ENCODE measurements around the gene DRAM2.

The DRAM2 gene

DNA sequence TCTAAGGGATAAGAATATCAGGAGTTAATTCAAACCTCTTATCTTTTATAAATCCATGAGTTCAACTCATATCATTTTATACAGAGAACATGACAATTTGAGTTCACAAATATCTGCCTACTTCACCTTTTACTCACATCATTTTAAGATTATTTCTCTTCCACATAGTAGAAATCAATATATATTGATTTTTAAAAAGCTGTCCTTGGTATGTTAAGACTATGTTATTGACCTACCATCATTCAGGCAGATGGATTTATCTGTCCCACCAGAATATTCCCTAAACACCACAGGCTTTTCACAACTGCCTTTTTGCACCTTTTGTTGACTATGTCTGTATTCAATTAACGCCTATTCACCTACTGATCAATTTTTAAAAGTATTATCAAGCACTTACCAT, 13.5 kb downstream of the DRAM2 start:
- no peak for TF ChIP-seq EZH2 (IDR thresholded peaks at IDR 0.05; ENCODE audit: borderline replicate concordance, low read length)
- TF ChIP-seq, protein P1, sequence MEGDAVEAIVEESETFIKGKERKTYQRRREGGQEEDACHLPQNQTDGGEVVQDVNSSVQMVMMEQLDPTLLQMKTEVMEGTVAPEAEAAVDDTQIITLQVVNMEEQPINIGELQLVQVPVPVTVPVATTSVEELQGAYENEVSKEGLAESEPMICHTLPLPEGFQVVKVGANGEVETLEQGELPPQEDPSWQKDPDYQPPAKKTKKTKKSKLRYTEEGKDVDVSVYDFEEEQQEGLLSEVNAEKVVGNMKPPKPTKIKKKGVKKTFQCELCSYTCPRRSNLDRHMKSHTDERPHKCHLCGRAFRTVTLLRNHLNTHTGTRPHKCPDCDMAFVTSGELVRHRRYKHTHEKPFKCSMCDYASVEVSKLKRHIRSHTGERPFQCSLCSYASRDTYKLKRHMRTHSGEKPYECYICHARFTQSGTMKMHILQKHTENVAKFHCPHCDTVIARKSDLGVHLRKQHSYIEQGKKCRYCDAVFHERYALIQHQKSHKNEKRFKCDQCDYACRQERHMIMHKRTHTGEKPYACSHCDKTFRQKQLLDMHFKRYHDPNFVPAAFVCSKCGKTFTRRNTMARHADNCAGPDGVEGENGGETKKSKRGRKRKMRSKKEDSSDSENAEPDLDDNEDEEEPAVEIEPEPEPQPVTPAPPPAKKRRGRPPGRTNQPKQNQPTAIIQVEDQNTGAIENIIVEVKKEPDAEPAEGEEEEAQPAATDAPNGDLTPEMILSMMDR (IDR thresholded peaks at IDR 0.05; ENCODE audit: low read length), result no peak

GRCh38 chr1:111116496-111116895, 23.4 kb downstream of the DRAM2 start:
- no peaks in the 10 kb centered on the region for H3K4me1 ChIP-seq (ENCODE audit: insufficient read depth, low read length, severe bottlenecking)
- H3K4me2 ChIP-seq (ENCODE audit: low read length), result no peak overlapping the region
- H3K79me2 ChIP-seq (ENCODE audit: insufficient read depth, low read length), result no peaks in the 10 kb centered on the region
- H2AFZ ChIP-seq (ENCODE audit: low read length), result no peak overlapping the region
- no peak overlapping the region for H3K27ac ChIP-seq (ENCODE audit: low read depth, low read length, poor library complexity, severe bottlenecking)
- no peak overlapping the region for H3K4me3 ChIP-seq (ENCODE audit: low read depth, low read length, poor library complexity, severe bottlenecking)
- H3K36me3 ChIP-seq (ENCODE audit: insufficient read depth, low read length), result peaks cover 72% of the 10 kb centered on the region
- no peaks in the 10 kb centered on the region for H3K9me3 ChIP-seq (ENCODE audit: low read length)
- H4K20me1 ChIP-seq (ENCODE audit: insufficient read depth, low read length), result no peaks in the 10 kb centered on the region
- H3K27me3 ChIP-seq (ENCODE audit: insufficient read depth, low read length), result no peaks in the 10 kb centered on the region
- TF ChIP-seq, protein P1 (IDR thresholded peaks at IDR 0.05; ENCODE audit: low read length), result no peak
- TF ChIP-seq EZH2 (IDR thresholded peaks at IDR 0.05; ENCODE audit: borderline replicate concordance, low read length), result no peak
- H3F3A ChIP-seq (ENCODE audit: insufficient read depth, low read length), result no peaks in the 10 kb centered on the region
- no peaks in the 10 kb centered on the region for H3K9me2 ChIP-seq (ENCODE audit: low read depth, low read length)
- H3K9ac ChIP-seq (ENCODE audit: low read length), result no peak overlapping the region

More for the DNA sequence above, 13.5 kb downstream of the DRAM2 start:
- peaks cover 52% of the 10 kb centered on the region for H3K4me1 ChIP-seq (ENCODE audit: insufficient read depth, low read length, severe bottlenecking)
- H3K79me2 ChIP-seq (ENCODE audit: insufficient read depth, low read length), result peaks cover 10% of the 10 kb centered on the region
- H4K20me1 ChIP-seq (ENCODE audit: insufficient read depth, low read length), result no peaks in the 10 kb centered on the region
- no peak overlapping the region for H2AFZ ChIP-seq (ENCODE audit: low read length)
- peak overlapping the region; percentile 63 for H3K4me2 ChIP-seq (ENCODE audit: low read length)
- peak overlapping the region; percentile 97 for H3K27ac ChIP-seq (ENCODE audit: low read depth, low read length, poor library complexity, severe bottlenecking)
- H3K4me3 ChIP-seq (ENCODE audit: low read depth, low read length, poor library complexity, severe bottlenecking), result peak overlapping the region; percentile 53
- H3F3A ChIP-seq (ENCODE audit: insufficient read depth, low read length), result peaks cover 19% of the 10 kb centered on the region
- no peaks in the 10 kb centered on the region for H3K9me3 ChIP-seq (ENCODE audit: low read length)
- H3K9ac ChIP-seq (ENCODE audit: low read length), result peak overlapping the region; percentile 51
- peaks cover 71% of the 10 kb centered on the region for H3K36me3 ChIP-seq (ENCODE audit: insufficient read depth, low read length)
- H3K27me3 ChIP-seq (ENCODE audit: insufficient read depth, low read length), result no peaks in the 10 kb centered on the region
- no peaks in the 10 kb centered on the region for H3K9me2 ChIP-seq (ENCODE audit: low read depth, low read length)

- Histone ChIP-seq H3K36me3 (ENCODE audit: insufficient read depth, low read length) (peaks cover 22% of the 10 kb centered on the region; the same call in 1 of the 2 replicates), H3K9me3 (ENCODE audit: low read length) (peaks cover 8% of the 10 kb centered on the region; the same call in 1 of the 2 replicates), H3K4me3 (ENCODE audit: low read depth, low read length, poor library complexity, severe bottlenecking) (no peak overlapping the region), H3K4me2 (ENCODE audit: low read length) (no peak overlapping the region), H3K27me3 (ENCODE audit: insufficient read depth, low read length) (no peaks in the 10 kb centered on the region), H3K9me2 (ENCODE audit: low read depth, low read length) (no peaks in the 10 kb centered on the region), H2AFZ (ENCODE audit: low read length) (no peak overlapping the region), H3K9ac (ENCODE audit: low read length) (no peak overlapping the region), H4K20me1 (ENCODE audit: insufficient read depth, low read length) (no peaks in the 10 kb centered on the region), H3K79me2 (ENCODE audit: insufficient read depth, low read length) (no peaks in the 10 kb centered on the region), H3K27ac (ENCODE audit: low read depth, low read length, poor library complexity, severe bottlenecking) (no peak overlapping the region), H3F3A (ENCODE audit: insufficient read depth, low read length) (no peaks in the 10 kb centered on the region), H3K4me1 (ENCODE audit: insufficient read depth, low read length, severe bottlenecking) (no peaks in the 10 kb centered on the region)
- TF ChIP-seq, protein P1 (IDR thresholded peaks at IDR 0.05; ENCODE audit: low read length), result no peak
- no peak for TF ChIP-seq EZH2 (IDR thresholded peaks at IDR 0.05; ENCODE audit: borderline replicate concordance, low read length)
These were observed 29.5 kb downstream of the DRAM2 start for GRCh38 chr1:111110197-111110899.

Data from OCI-LY1 (cell line).